ENCODE measurements around the gene TRMO. TPM values are rescaled to one million over a fixed set of nuclear protein-coding genes. Genes with fewer than 3 reads are reported as not detected.

The TRMO gene
- total and polyA plus RNA-seq, 2 of the 13 experiments (the other 11 are each of a cell fraction or from before 2014, with no cell fraction given): 8.7 to 18.6 TPM

DNA sequence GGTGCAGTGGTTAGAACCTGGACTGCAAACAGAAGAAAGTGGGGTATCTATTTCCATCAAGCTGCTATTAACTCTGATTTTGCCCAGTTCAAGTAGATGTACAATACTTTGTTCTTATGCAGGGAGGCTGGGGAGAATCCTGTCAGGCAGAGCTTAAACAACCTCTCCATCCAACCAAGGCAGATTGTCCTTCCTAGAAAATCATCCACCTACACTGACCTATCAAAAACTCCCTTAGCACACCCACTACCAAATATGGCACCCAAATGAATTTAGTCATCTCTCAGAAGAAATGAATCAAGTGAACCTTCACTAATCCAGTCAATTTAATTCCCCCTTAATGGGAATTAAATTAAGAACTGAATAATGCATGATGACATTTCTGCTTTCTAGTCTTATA lies 34.0 kb upstream of the TRMO start:
- CTCF ChIA-PET (ENCODE audit: low intra/inter-chr PET ratio, low total read pairs): no interaction called here
- no TSS peak for BruUV-seq (replicated peaks)
- no peak for FAIRE-seq

More for the DNA sequence above, 34.0 kb upstream of the TRMO start:
- peaks cover 0 to 11% of the 10 kb centered on the region in 2 experiments; a peak in 1 of 5 replicates for H3K27me3 ChIP-seq (ENCODE audit: control insufficient read depth in 1 of 2, insufficient read depth in 2 of 2, low read length in 2 of 2)
- DNase-seq (ENCODE audit: low spot score) (no peak), ATAC-seq (no peak)
- TF ChIP-seq MIXL1 (CRISPR knock-in tag; IDR thresholded peaks at IDR 0.05): no peak
- no peak for TF ChIP-seq ZNF160 (CRISPR knock-in tag; IDR thresholded peaks at IDR 0.05)
- TF ChIP-seq ZNF441 (CRISPR knock-in tag; IDR thresholded peaks at IDR 0.05; ENCODE audit: borderline replicate concordance): no peak
- TF ChIP-seq, protein P1, sequence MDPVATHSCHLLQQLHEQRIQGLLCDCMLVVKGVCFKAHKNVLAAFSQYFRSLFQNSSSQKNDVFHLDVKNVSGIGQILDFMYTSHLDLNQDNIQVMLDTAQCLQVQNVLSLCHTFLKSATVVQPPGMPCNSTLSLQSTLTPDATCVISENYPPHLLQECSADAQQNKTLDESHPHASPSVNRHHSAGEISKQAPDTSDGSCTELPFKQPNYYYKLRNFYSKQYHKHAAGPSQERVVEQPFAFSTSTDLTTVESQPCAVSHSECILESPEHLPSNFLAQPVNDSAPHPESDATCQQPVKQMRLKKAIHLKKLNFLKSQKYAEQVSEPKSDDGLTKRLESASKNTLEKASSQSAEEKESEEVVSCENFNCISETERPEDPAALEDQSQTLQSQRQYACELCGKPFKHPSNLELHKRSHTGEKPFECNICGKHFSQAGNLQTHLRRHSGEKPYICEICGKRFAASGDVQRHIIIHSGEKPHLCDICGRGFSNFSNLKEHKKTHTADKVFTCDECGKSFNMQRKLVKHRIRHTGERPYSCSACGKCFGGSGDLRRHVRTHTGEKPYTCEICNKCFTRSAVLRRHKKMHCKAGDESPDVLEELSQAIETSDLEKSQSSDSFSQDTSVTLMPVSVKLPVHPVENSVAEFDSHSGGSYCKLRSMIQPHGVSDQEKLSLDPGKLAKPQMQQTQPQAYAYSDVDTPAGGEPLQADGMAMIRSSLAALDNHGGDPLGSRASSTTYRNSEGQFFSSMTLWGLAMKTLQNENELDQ (CRISPR knock-in tag; IDR thresholded peaks at IDR 0.05; ENCODE audit: borderline replicate concordance): no peak
- TF ChIP-seq, protein P2, sequence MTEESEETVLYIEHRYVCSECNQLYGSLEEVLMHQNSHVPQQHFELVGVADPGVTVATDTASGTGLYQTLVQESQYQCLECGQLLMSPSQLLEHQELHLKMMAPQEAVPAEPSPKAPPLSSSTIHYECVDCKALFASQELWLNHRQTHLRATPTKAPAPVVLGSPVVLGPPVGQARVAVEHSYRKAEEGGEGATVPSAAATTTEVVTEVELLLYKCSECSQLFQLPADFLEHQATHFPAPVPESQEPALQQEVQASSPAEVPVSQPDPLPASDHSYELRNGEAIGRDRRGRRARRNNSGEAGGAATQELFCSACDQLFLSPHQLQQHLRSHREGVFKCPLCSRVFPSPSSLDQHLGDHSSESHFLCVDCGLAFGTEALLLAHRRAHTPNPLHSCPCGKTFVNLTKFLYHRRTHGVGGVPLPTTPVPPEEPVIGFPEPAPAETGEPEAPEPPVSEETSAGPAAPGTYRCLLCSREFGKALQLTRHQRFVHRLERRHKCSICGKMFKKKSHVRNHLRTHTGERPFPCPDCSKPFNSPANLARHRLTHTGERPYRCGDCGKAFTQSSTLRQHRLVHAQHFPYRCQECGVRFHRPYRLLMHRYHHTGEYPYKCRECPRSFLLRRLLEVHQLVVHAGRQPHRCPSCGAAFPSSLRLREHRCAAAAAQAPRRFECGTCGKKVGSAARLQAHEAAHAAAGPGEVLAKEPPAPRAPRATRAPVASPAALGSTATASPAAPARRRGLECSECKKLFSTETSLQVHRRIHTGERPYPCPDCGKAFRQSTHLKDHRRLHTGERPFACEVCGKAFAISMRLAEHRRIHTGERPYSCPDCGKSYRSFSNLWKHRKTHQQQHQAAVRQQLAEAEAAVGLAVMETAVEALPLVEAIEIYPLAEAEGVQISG (CRISPR knock-in tag; IDR thresholded peaks at IDR 0.05): no peak
- no peak for TF ChIP-seq ZNF546 (CRISPR knock-in tag; conservative IDR thresholded peaks at IDR 0.05)
- in situ Hi-C loops (cut with HindIII; ENCODE audit: extremely low pct_ligation_motif_present, low pct_unique_long_range_greater_than_20kb) (no loop called here), intact Hi-C loops (cut with micrococcal nuclease; ENCODE audit: unreplicated experiment) (no loop called here)
- H3K36me3 ChIP-seq (replicated peaks in 1 of 2; ENCODE audit: control insufficient read depth in 1 of 2, insufficient read depth in 2 of 2, low read length in 2 of 2): no peaks in the 10 kb centered on the region
- no peak overlapping the region for H3K4me3 ChIP-seq (replicated peaks in 1 of 3; ENCODE audit: insufficient read depth in 1 of 3, low read depth in 2 of 3, low read length in 3 of 3)
- no peak overlapping the region for H3K9ac ChIP-seq (ENCODE audit: insufficient read depth, low read depth, low read length)
- no peak overlapping the region for H2AFZ ChIP-seq (ENCODE audit: low read length)
- H3K9me3 ChIP-seq (ENCODE audit: low read length): 0 out of 2 replicates have a peak, but pooled peaks cover 2% of the 10 kb centered on the region
- no peak overlapping the region for H3K27ac ChIP-seq (ENCODE audit: extremely low read length, insufficient read depth, low read length)
- no peaks in the 10 kb centered on the region for H4K20me1 ChIP-seq (ENCODE audit: insufficient read depth, low read length)
- POLR2A ChIA-PET: no interaction called here
- no peaks in the 10 kb centered on the region for H3K4me1 ChIP-seq (ENCODE audit: insufficient read depth, low read length)
- no peak overlapping the region for H3K4me2 ChIP-seq (ENCODE audit: low read depth, low read length)
- no peaks in the 10 kb centered on the region for H3K79me2 ChIP-seq (ENCODE audit: insufficient read depth, low read length)
